GM18520 (cell line): ENCODE measurements around the gene FCMR.
"Not testable (repeated sequence)": the region's sequence is repeated elsewhere in the genome, so short reads cannot be mapped to it uniquely, and the experiment has no call there.

Experiments
- ATAC-seq: cut with Tn5 transposase; IDR thresholded peaks from one replicate; pipeline ENCODE4 v1.9.1; 2021; ENCODE audit not compliant: unreplicated experiment

Gene FCMR

GRCh38 chr1:206882555-206882954 lies 39.2 kb downstream of the FCMR start:
- ATAC-seq, result no peak

GRCh38 chr1:206880314-206880713 lies 41.4 kb downstream of the FCMR start:
- ATAC-seq, result no peak

- ATAC-seq, result no peak
Observed at GRCh38 chr1:206878456-206878855, 43.3 kb downstream of the FCMR start.

GRCh38 chr1:206875752-206876377 lies 45.9 kb downstream of the FCMR start:
- no peak for ATAC-seq

GRCh38 chr1:206873603-206874188 lies 48.0 kb downstream of the FCMR start:
- no peak for ATAC-seq

- no peak for ATAC-seq
Observed at GRCh38 chr1:206872139-206872538, 49.6 kb downstream of the FCMR start.

GRCh38 chr1:206868264-206868663 lies 53.5 kb downstream of the FCMR start:
- no peak for ATAC-seq

- no peak for ATAC-seq
Observed at GRCh38 chr1:206867716-206868115, 54.0 kb downstream of the FCMR start.

GRCh38 chr1:206867239-206867638 lies 54.5 kb downstream of the FCMR start:
- no peak for ATAC-seq

- no peak for ATAC-seq
Observed at GRCh38 chr1:206866062-206866461, 55.7 kb downstream of the FCMR start.

- no peak for ATAC-seq
Observed at GRCh38 chr1:206864939-206865671, 56.6 kb downstream of the FCMR start, which contains the start of gene IL20. IL20 (plus strand) TSS chr1:206865623; CDS start chr1:206865853, 230 bp downstream.

GRCh38 chr1:206863266-206863665 lies 58.5 kb downstream of the FCMR start:
- ATAC-seq, result no peak

GRCh38 chr1:206860165-206860564 lies 61.6 kb downstream of the FCMR start:
- ATAC-seq, result no peak

- ATAC-seq, result no peak
Observed at GRCh38 chr1:206859082-206859521, 62.6 kb downstream of the FCMR start.

- ATAC-seq, result no peak
Observed at GRCh38 chr1:206856674-206857464, 64.9 kb downstream of the FCMR start.

- no peak for ATAC-seq
Observed at GRCh38 chr1:206855859-206856258, 65.9 kb downstream of the FCMR start.

- no peak for ATAC-seq
Observed at GRCh38 chr1:206854401-206855129, 67.2 kb downstream of the FCMR start.

- ATAC-seq, result not testable (repeated sequence)
Observed at GRCh38 chr1:206853696-206854095, 68.0 kb downstream of the FCMR start.
